ENCODE results near the gene RNGTT. TPM values are rescaled to one million over a fixed set of nuclear protein-coding genes. Genes with fewer than 3 reads are reported as not detected.
"Not testable (repeated sequence)": the region's sequence is repeated elsewhere in the genome, so short reads cannot be mapped to it uniquely, and the experiment has no call there.

Gene RNGTT
- total and polyA plus RNA-seq, 2 donors, result 6.8 to 35.0 TPM

DNA sequence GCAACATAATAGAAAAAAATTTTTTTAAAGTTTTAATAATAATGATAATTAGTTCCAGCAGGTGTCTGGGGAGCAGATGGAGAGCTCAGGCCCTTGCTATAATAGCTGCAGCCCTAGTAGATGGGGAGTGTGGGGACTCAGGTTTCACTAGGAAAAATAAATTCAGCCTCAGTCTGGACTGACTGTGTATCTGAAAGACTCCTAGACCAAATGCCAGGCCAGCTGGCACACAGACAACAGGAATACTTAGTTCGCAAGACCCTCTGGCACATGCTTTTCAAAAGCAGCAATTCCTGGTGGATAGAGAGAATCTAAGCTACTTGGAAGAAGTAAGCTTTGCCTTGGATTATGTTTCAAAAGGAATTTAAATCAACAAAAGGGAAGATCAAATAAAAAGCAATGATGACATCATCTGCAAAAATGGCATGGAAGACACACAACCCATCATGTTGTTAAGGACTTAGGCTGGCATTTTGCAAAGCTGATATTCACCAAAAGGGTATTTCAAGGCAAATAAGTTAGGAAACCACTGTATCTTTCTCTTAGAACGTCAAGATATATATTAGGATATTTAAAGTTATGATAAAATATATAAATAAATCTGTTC lies 107.8 kb downstream of the RNGTT start:
- no peak for DNase-seq (ENCODE audit: extremely low spot score)
- WGBS, result 73% methylated on average over 2 of the region's 2 CpGs

DNA sequence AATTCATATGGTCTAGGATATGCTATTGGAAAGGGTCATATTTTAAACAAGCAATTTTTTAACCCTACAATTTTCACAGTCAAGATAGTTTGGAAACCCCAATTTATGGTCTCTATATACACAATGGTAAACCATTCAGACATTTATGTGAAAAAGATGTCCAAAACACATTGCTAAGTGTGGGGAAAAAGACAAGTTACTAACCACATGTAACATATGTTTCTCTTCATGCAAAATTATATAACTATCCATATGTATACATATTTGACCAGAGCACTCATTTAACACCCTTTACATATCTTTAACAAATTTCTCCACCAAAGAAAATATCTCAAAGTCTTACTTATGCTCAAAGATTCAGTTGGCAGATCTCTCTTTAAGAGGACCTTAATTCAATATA lies 110.6 kb downstream of the RNGTT start:
- Histone ChIP-seq H3K4me1 (ENCODE audit: insufficient read depth) (no peaks in the 10 kb centered on the region), H3K4me3 (ENCODE audit: low read depth, low read length) (no peak overlapping the region), H3K36me3 (ENCODE audit: insufficient read depth) (no peaks in the 10 kb centered on the region), H3K27ac (ENCODE audit: low read depth) (no peak overlapping the region)
- DNase-seq (ENCODE audit: extremely low spot score), result no peak

More for the DNA sequence above, 107.8 kb downstream of the RNGTT start:
- Histone ChIP-seq H3K27ac (ENCODE audit: low read depth) (no peak overlapping the region), H3K4me3 (ENCODE audit: low read depth, low read length) (no peak overlapping the region), H3K36me3 (ENCODE audit: insufficient read depth) (no peaks in the 10 kb centered on the region), H3K4me1 (ENCODE audit: insufficient read depth) (no peaks in the 10 kb centered on the region)

DNA sequence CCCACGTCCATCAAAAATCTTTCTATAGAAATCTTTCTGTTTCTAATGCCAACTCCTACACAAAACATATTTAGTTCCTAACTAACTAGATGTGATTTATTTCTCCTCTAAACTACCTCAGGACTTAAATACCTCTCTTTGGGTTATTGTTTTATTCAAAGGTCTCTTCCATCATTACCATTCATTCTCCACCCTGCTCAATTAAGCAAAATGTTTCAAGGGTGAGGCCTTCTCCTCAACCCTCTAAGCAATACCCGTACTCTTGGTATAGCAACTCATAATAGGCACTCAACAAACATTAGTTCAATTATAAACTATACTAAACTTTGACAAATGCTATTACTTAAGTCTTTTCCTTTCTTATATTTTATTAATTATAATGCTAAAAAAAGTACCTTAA lies 111.4 kb downstream of the RNGTT start:
- Histone ChIP-seq H3K27ac (ENCODE audit: low read depth) (no peak overlapping the region), H3K36me3 (ENCODE audit: insufficient read depth) (no peaks in the 10 kb centered on the region), H3K4me1 (ENCODE audit: insufficient read depth) (no peaks in the 10 kb centered on the region), H3K4me3 (ENCODE audit: low read depth, low read length) (no peak overlapping the region)
- DNase-seq (ENCODE audit: extremely low spot score), result no peak
- WGBS, result 95% methylated on average over 2 of the region's 2 CpGs

DNA sequence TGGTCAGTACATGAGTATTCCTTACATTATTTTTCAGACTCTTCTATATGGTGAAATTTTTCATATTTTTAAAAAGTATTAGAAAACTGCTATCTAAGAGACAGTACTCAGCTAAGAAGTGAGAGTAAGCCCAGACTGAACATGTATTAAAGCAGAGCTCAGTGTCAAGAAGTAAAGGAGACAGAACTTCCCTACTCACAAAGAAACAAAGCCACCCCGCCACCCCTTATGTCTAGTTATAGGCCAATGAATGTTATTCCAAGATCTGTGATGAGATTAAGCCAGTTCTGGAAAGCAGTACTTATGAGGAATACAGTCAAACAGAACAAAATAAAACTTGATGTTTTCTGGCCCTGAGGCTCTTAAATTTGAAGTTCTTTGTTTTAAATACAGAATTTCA lies 114.5 kb downstream of the RNGTT start:
- no peaks in the 10 kb centered on the region for H3K36me3 ChIP-seq (ENCODE audit: insufficient read depth)
- H3K4me1 ChIP-seq (ENCODE audit: insufficient read depth), result no peaks in the 10 kb centered on the region
- 78% methylated on average over 1 of the region's 1 CpG for WGBS
- H3K27ac ChIP-seq (ENCODE audit: low read depth), result no peak overlapping the region
- no peak for DNase-seq (ENCODE audit: extremely low spot score)
- no peak overlapping the region for H3K4me3 ChIP-seq (ENCODE audit: low read depth, low read length)

DNA sequence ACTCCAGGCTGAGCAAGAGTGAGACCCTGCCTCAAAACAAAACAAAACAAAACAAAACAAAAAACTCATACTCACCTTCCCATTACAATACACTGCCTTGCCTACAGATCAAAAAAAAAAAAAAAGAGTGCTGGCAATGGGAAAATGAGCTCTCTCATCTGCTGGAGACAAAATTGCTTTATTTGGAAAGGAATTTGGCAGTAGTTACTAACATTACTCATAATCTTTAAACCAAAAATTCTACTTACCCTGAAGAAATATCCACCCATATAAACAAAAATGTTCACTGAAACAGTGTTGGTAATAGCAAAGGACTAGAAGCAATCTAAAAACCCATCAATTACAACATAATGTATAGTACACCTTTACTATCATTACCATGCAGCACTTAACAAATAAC lies 120.4 kb downstream of the RNGTT start:
- no peaks in the 10 kb centered on the region for H3K4me1 ChIP-seq (ENCODE audit: insufficient read depth)
- H3K4me3 ChIP-seq (ENCODE audit: low read depth, low read length), result no peak overlapping the region
- H3K36me3 ChIP-seq (ENCODE audit: insufficient read depth), result peaks cover 2% of the 10 kb centered on the region
- DNase-seq (ENCODE audit: extremely low spot score), result no peak
- H3K27ac ChIP-seq (ENCODE audit: low read depth), result no peak overlapping the region

DNA sequence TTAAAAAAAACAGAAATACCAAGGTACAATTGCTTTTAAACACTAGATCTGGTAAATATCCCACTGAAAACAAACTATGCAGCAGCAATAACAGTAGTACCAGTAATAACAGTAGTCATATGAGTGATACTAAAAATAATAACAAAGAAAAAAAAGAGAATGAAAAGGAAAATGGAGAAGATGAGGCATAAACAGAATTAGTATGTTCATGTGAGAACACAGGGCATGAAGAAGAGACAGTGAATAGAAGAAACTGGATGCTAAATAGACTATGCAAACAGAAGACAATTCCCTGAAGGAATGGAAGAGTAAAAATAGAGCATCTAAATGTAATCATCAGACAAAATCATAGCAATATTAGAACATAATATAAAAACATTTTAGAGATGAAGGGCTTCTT lies 121.1 kb downstream of the RNGTT start:
- H3K27ac ChIP-seq (ENCODE audit: low read depth), result no peak overlapping the region
- no peak for DNase-seq (ENCODE audit: extremely low spot score)
- H3K4me3 ChIP-seq (ENCODE audit: low read depth, low read length), result no peak overlapping the region
- no peaks in the 10 kb centered on the region for H3K4me1 ChIP-seq (ENCODE audit: insufficient read depth)
- peaks cover 2% of the 10 kb centered on the region for H3K36me3 ChIP-seq (ENCODE audit: insufficient read depth)

DNA sequence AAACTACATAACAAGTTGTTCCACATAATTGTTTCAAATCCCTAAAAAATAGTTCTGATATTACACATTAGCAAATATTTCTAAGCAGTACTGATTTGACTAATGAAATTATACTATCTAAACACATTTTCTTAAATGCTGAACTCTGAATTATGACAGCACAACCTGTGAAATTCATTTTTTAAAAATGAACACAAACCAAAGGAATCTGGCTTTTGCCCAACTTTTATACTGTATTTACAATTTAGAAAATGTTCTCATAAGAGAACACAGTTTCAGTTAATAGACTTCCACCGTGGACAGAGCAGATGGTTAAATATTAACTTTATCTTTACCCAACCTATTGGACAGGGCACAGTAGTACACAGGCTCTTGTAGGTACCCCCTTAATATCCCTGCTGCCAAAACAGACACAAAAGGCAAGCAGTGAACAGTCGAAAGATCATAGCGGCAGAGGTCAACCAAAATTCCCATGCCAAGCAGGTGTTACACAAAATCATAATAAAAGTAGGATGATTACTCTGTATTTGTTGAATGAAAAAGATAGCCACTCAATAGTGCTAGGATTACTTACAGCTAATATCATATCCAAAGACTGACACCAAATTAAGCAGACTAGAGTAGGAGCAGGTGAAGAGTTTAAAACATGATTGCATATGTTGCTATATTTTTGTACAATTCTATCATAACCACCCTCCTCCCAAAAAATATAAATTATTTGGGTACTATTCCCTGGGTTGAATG lies 122.5 kb downstream of the RNGTT start:
- H3K36me3 ChIP-seq (ENCODE audit: insufficient read depth), result peaks cover 2% of the 10 kb centered on the region
- no peak overlapping the region for H3K27ac ChIP-seq (ENCODE audit: low read depth)
- WGBS, result 64% methylated on average over 3 of the region's 3 CpGs
- no peak overlapping the region for H3K4me3 ChIP-seq (ENCODE audit: low read depth, low read length)
- no peak for DNase-seq (ENCODE audit: extremely low spot score)
- H3K4me1 ChIP-seq (ENCODE audit: insufficient read depth), result no peaks in the 10 kb centered on the region

DNA sequence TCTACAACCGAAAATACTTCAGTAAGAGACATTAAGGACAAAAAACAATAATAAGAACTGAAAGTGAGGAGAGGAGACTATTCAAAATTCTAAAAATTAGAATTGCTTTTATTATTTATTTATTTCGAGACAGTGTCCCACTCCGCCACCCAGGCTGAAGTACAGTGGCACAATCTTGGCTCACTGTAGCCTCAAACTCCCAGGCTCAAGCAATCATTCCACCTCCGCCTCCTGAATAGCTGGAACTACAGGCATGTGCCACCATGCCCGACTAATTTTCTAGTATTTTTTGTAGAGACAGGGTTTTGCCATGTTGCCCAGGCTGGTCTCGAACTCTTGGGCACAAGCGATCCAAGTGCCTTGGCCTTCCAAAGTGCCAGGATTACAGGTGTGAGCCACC lies 123.1 kb downstream of the RNGTT start:
- 97% methylated on average over 7 of the region's 7 CpGs for WGBS

DNA sequence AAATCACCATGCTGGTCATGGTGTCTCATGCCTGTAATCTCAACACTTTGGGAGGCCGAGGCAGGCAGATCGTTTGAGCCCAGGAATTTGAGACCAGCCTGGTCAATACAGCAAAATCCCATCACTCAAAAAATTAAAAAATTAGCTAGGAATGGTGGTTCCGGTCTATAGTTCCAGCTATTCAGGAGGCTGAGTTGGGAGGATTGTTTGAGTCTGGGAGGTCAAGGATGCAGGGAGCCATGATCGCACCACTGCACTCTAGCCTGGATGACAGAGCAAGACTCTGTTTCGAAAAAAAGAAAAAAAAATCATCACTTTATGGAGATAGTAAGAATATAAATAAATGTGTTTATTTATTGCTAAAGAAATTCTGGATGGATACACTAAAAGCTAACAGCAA lies 124.1 kb downstream of the RNGTT start:
- WGBS, result 98% methylated on average over 5 of the region's 5 CpGs
- no peak for DNase-seq (ENCODE audit: extremely low spot score)
- H3K27ac ChIP-seq (ENCODE audit: low read depth), result no peak overlapping the region
- H3K4me1 ChIP-seq (ENCODE audit: insufficient read depth), result no peaks in the 10 kb centered on the region
- no peak overlapping the region for H3K4me3 ChIP-seq (ENCODE audit: low read depth, low read length)
- peaks cover 2% of the 10 kb centered on the region for H3K36me3 ChIP-seq (ENCODE audit: insufficient read depth)

More for the DNA sequence above, 123.1 kb downstream of the RNGTT start:
- peaks cover 2% of the 10 kb centered on the region for H3K36me3 ChIP-seq (ENCODE audit: insufficient read depth)
- H3K4me1 ChIP-seq (ENCODE audit: insufficient read depth), result no peaks in the 10 kb centered on the region
- no peak for DNase-seq (ENCODE audit: extremely low spot score)
- H3K4me3 ChIP-seq (ENCODE audit: low read depth, low read length), result no peak overlapping the region
- H3K27ac ChIP-seq (ENCODE audit: low read depth), result no peak overlapping the region

DNA sequence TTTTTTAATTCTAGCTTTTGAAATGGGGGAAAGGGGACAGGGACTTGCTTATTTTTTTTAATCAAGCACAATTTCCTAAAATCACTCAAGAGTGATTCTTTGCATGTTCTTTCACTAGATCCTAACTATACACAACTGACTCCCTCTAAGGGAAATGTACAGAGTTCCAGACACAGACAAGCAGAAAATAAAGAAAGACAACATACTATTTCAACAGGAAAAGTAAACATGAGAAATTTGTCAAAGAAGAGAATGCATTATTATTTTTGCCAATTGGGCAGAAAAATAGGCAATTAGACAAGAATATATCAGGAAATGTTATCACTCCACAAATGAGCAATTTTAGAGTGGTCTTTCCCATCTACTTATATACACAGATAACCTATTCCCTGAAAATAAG lies 128.2 kb downstream of the RNGTT start:
- Histone ChIP-seq H3K4me1 (ENCODE audit: insufficient read depth) (no peaks in the 10 kb centered on the region), H3K36me3 (ENCODE audit: insufficient read depth) (peaks cover under 1% of the 10 kb centered on the region), H3K27ac (ENCODE audit: low read depth) (no peak overlapping the region), H3K4me3 (ENCODE audit: low read depth, low read length) (no peak overlapping the region)
- no peak for DNase-seq (ENCODE audit: extremely low spot score)

DNA sequence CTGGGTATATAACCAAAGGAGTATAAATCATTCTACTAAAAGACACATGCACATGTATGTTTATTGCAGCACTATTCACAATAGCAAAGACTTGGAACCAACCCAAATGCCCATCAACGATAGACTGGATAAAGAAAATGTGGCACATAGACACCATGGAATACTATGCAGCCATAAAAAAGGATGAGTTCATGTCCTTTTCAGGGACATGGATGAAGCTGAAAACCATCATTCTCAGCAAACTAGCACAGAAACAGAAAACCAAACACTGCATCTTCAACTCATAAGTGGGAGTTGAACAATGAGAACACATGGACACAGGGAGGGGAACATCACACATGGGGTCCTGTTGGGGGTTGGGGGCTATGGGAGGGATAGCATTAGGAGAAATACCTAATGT lies 130.3 kb downstream of the RNGTT start:
- WGBS, result 96% methylated on average over 1 of the region's 1 CpG
- DNase-seq (ENCODE audit: extremely low spot score); H3K36me3 ChIP-seq (ENCODE audit: insufficient read depth): not testable (repeated sequence)

DNA sequence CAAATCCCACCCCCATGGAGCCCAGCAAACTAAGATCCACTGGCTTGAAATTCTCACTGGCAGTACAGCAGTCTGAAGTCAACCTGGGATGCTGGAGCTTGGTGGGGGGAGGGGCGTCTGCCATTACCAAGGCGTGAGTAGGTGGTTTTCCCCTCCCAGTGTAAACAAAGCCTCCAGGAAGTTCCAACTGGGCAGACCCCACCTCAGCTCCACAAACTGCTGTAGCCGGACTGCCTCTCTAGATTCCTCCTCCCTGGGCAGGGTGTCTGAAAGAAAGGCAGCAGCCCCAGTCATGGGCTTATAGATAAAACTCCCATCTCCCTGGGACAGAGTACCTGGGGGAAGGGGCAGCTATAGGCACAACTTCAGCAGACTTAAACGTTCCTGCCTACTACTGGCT lies 135.8 kb downstream of the RNGTT start:
- H3K4me3 ChIP-seq (ENCODE audit: low read depth, low read length); H3K4me1 ChIP-seq (ENCODE audit: insufficient read depth): not testable (repeated sequence)

More for the DNA sequence above, 130.3 kb downstream of the RNGTT start:
- H3K4me3 ChIP-seq (ENCODE audit: low read depth, low read length); H3K27ac ChIP-seq (ENCODE audit: low read depth); H3K4me1 ChIP-seq (ENCODE audit: insufficient read depth): not testable (repeated sequence)

DNA sequence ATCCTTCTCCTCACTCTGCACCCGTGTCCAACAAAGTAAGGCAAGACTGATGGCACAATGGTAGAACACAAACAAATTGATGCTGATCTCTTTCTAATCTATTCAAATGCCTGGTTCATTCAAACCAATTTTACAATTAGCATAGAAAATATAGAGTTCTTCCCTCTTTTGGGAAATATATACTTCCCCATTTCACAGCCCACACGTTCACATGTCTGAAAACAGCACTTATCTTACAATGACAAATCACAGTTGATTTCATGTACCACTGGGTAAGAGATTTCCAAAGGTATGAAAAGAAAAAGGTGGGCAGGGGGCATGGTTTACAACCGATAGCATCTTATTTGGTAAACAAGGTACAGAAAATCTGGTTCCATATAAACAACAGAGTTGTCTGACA lies 137.6 kb downstream of the RNGTT start:
- H3K36me3 ChIP-seq (ENCODE audit: insufficient read depth), result peaks cover 2% of the 10 kb centered on the region
- no peak overlapping the region for H3K27ac ChIP-seq (ENCODE audit: low read depth)
- 91% methylated on average over 3 of the region's 3 CpGs for WGBS
- H3K4me1 ChIP-seq (ENCODE audit: insufficient read depth), result no peaks in the 10 kb centered on the region
- H3K4me3 ChIP-seq (ENCODE audit: low read depth, low read length), result no peak overlapping the region
- no peak for DNase-seq (ENCODE audit: extremely low spot score)

More for the DNA sequence above, 135.8 kb downstream of the RNGTT start:
- 83% methylated on average over 4 of the region's 4 CpGs for WGBS
- DNase-seq (ENCODE audit: extremely low spot score); H3K27ac ChIP-seq (ENCODE audit: low read depth); H3K36me3 ChIP-seq (ENCODE audit: insufficient read depth): not testable (repeated sequence)

DNA sequence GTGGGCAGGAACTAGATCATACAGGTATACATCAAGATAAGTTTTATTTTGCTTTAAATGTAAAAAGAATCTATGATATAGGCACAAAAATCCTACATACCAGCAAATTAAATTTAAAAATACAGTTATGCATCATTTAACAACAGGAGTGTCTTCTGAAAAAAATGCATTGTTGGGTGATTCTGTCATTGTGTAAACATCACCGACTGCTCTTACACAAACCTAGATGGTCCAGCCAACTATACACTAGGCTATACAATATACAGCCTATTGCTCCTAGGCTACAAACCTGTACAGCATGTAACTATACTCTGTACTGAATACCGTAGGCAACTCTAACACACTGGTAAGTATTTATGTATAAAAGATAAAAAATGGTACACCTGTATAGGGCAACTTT lies 139.4 kb downstream of the RNGTT start:
- 60% methylated on average over 2 of the region's 2 CpGs for WGBS
- Histone ChIP-seq H3K36me3 (ENCODE audit: insufficient read depth) (peaks cover 2% of the 10 kb centered on the region), H3K27ac (ENCODE audit: low read depth) (no peak overlapping the region), H3K4me3 (ENCODE audit: low read depth, low read length) (no peak overlapping the region), H3K4me1 (ENCODE audit: insufficient read depth) (no peaks in the 10 kb centered on the region)
- DNase-seq (ENCODE audit: extremely low spot score), result no peak
